Liver (tissue), 9 donors: ENCODE results near the gene WFS1. TPM values are rescaled to one million over a fixed set of nuclear protein-coding genes. Genes with fewer than 3 reads are reported as not detected.
A peak's percentile ranks its signal among the peaks of the same experiment; 100 is the strongest.

Source experiments
- DNase-seq: peaks from one replicate; pipeline ENCODE4 v3.0.0-alpha.2; 2017; ENCODE audit warnings: low spot score
- H3K27ac ChIP-seq, 2 donors: one replicate each; pipeline ENCODE4 v1.7.0; 2013; ENCODE audit warnings: inconsistent platforms in 2 of 2, low read length in 2 of 2, control low read depth in 1 of 2, low read depth in 1 of 2, mild to moderate bottlenecking in 1 of 2
- H3K27me3 ChIP-seq, 4 donors: one replicate each; pipeline versions ENCODE4 v1.6.1 to v1.7.0; 2013; ENCODE audit warnings: low read length in 3 of 4, inconsistent platforms in 1 of 4, mild to moderate bottlenecking in 1 of 4, moderate library complexity in 1 of 4; ENCODE audit not compliant: control insufficient read depth in 4 of 4, insufficient read depth in 4 of 4
- H3K36me3 ChIP-seq, 4 donors: one replicate each; pipeline versions ENCODE4 v1.6.1 to v1.7.0; 2013; ENCODE audit warnings: low read length in 3 of 4, mild to moderate bottlenecking in 3 of 4, low read depth in 1 of 4, moderate library complexity in 1 of 4; ENCODE audit not compliant: control insufficient read depth in 4 of 4, insufficient read depth in 3 of 4
- H3K4me1 ChIP-seq, 4 donors: one replicate each; pipeline versions ENCODE4 v1.6.1 to v1.7.0; 2013; ENCODE audit warnings: low read length in 3 of 4, mild to moderate bottlenecking in 3 of 4, moderate library complexity in 1 of 4; ENCODE audit not compliant: control insufficient read depth in 4 of 4, insufficient read depth in 4 of 4
- H3K4me3 ChIP-seq, 3 donors: one replicate each; pipeline versions ENCODE4 v1.6.1 to v1.7.0; 2013; ENCODE audit warnings: low read length in 3 of 3, control low read depth in 1 of 3, low read depth in 1 of 3, mild to moderate bottlenecking in 1 of 3
- H3K9ac ChIP-seq, 2 donors: one replicate each; pipeline ENCODE4 v1.7.0; 2013; ENCODE audit warnings: low read length in 2 of 2, mild to moderate bottlenecking in 2 of 2, moderate library complexity in 2 of 2, control low read depth in 1 of 2, low read depth in 1 of 2
- H3K9me3 ChIP-seq, 4 donors: one replicate each; pipeline versions ENCODE4 v1.6.1 to v1.7.0; 2013; ENCODE audit warnings: low read length in 3 of 4; ENCODE audit not compliant: control insufficient read depth in 4 of 4
- ATF3 ChIP-seq: IDR thresholded peaks from 2 replicates; pipeline ENCODE4 v1.6.1; 2016; ENCODE audit warnings: antibody characterized with exemption
- CTCF ChIP-seq: fragments of 150-350 bp; IDR thresholded peaks from 2 replicates; pipeline ENCODE4 v1.5.1; 2017; ENCODE audit warnings: improper control_type of control experiment, low read depth, low read length; ENCODE audit not compliant: missing input control
- FOXA1 ChIP-seq: IDR thresholded peaks from 2 replicates; pipeline ENCODE4 v1.6.1; 2016; ENCODE audit warnings: antibody characterized with exemption
- JUND ChIP-seq, 2 donors: IDR thresholded peaks; 2 replicates each; pipeline ENCODE4 v1.6.1; 2016; ENCODE audit warnings: antibody characterized with exemption in 2 of 2
- NR2F2 ChIP-seq: IDR thresholded peaks from 2 replicates; pipeline ENCODE4 v1.6.1; 2016; ENCODE audit warnings: antibody characterized with exemption
- RAD21 ChIP-seq, 2 donors: IDR thresholded peaks; 2 replicates each; pipeline ENCODE4 v1.6.1; 2016; ENCODE audit warnings: antibody characterized with exemption in 2 of 2, mild to moderate bottlenecking in 2 of 2
- RXRA ChIP-seq, 2 donors: IDR thresholded peaks; 2 replicates each; pipeline ENCODE4 v1.6.1; 2017 to 2018; ENCODE audit warnings: antibody characterized with exemption in 2 of 2, mild to moderate bottlenecking in 1 of 2
- SP1 ChIP-seq: IDR thresholded peaks from 2 replicates; pipeline ENCODE4 v1.6.1; 2018; ENCODE audit warnings: antibody characterized with exemption, mild to moderate bottlenecking
- TAF1 ChIP-seq: conservative IDR thresholded peaks from 2 replicates; pipeline ENCODE4 v1.6.1; 2016; ENCODE audit warnings: antibody characterized with exemption, mild to moderate bottlenecking
- YY1 ChIP-seq: IDR thresholded peaks from 2 replicates; pipeline ENCODE4 v1.6.1; 2016; ENCODE audit warnings: antibody characterized with exemption, mild to moderate bottlenecking
- WGBS: extraction: QIAGEN DNeasy Blood & Tissue Kit; methylation state at CpG from one replicate; pipeline ENCODE4 v1.1.7; 2013; 5-methylcytosine and 5-hydroxymethylcytosine counted together
- polyA plus RNA-seq, 2 donors: library from polyadenylated mRNA; stranded (reverse) in 1 of 2; unstranded in 1 of 2; fragments of 200-250 nt in 1 of 2; fragments of >200 nt in 1 of 2; fragmentation: Nextera tagmentation in 1 of 2; extraction: Ambion mirVana in 1 of 2; gene quantifications; one replicate each; pipeline versions ENCODE4 v1.2.1 to v1.2.3, GENCODE V29; 2013 to 2015
- total RNA-seq, 2 donors: library from RNA; depleted of rRNA; stranded (reverse); fragments of >200 nt; gene quantifications; one replicate each; pipeline ENCODE4 v1.2.3, GENCODE V29; 2014
- TF ChIP-seq, protein P1 (sequence below): IDR thresholded peaks from 2 replicates; pipeline ENCODE4 v1.6.1; 2016; ENCODE audit warnings: antibody characterized with exemption
- donor health status: healthy.
- donor health status: healthy.
- donor health status: healthy.
- donor health status: healthy.
- donor health status: healthy.

The WFS1 gene
- total and polyA plus RNA-seq, 4 donors, result 6.0 to 23.9 (median 13.0) TPM

GRCh38 chr4:6327220-6327917, 57.7 kb downstream of the WFS1 start:
- WGBS, result 13% methylated on average over 21 of the region's 21 CpGs
- Histone ChIP-seq H3K4me3 (no peak overlapping the region), H3K27ac (no peak overlapping the region), H3K36me3 (no peaks in the 10 kb centered on the region), H3K9ac (no peak overlapping the region), H3K27me3 (no peaks in the 10 kb centered on the region), H3K4me1 (no peaks in the 10 kb centered on the region), H3K9me3 (no peaks in the 10 kb centered on the region)
- TF ChIP-seq RAD21 (IDR thresholded peaks at IDR 0.05) (peak; percentile 91 to 96), YY1 (no peak), JUND (IDR thresholded peaks at IDR 0.05) (no peak), CTCF (peak; percentile 94)
- DNase-seq, result peak; percentile 85

DNA sequence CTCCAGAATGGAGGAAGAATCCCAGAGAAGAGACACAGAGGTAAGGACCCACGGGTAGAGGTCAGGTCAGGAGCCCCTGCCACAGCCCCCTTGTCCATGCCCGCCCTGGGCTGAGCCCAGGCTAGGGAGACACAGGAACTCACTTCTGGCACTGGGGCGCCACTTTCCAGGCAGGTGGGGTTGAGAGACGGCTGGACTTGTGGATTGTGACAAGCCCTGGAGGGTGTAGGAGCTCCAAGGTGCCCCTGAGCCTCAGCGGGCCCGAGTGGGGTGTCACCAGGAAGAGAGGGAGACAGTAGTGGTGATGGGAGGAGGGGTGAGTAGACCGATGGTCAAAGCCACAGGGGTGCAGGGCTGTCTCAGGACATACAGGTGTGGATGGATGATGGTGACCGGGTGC, 58.9 kb downstream of the WFS1 start:
- no peaks in the 10 kb centered on the region for H3K4me1 ChIP-seq
- no peaks in the 10 kb centered on the region for H3K9me3 ChIP-seq
- H3K9ac ChIP-seq, result no peak overlapping the region
- TF ChIP-seq TAF1 (no peak), RAD21 (IDR thresholded peaks at IDR 0.05) (no peak), RXRA (IDR thresholded peaks at IDR 0.05) (no peak), YY1 (no peak), NR2F2 (no peak)
- TF ChIP-seq, protein P1, sequence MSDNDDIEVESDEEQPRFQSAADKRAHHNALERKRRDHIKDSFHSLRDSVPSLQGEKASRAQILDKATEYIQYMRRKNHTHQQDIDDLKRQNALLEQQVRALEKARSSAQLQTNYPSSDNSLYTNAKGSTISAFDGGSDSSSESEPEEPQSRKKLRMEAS, result no peak
- no peak overlapping the region for H3K4me3 ChIP-seq
- no peak overlapping the region for H3K27ac ChIP-seq
- no peak for DNase-seq
- H3K36me3 ChIP-seq, result no peaks in the 10 kb centered on the region
- no peaks in the 10 kb centered on the region for H3K27me3 ChIP-seq
- WGBS, result 70% methylated on average over 8 of the region's 8 CpGs

GRCh38 chr4:6329478-6330383, 60.1 kb downstream of the WFS1 start:
- DNase-seq, result no peak
- Histone ChIP-seq H3K4me3 (no peak overlapping the region), H3K4me1 (no peaks in the 10 kb centered on the region), H3K27ac (no peak overlapping the region), H3K9me3 (peaks cover 0 to 2% (median 0%) of the 10 kb centered on the region in 4 donors), H3K9ac (no peak overlapping the region), H3K27me3 (no peaks in the 10 kb centered on the region), H3K36me3 (no peaks in the 10 kb centered on the region)
- 60% methylated on average over 28 of the region's 28 CpGs for WGBS
- TF ChIP-seq SP1 (no peak), RAD21 (IDR thresholded peaks at IDR 0.05) (no peak), YY1 (no peak), FOXA1 (no peak), ATF3 (no peak), TAF1 (no peak)
- TF ChIP-seq, protein P1, result no peak
